ENCODE measurements around the gene POLE. TPM values are rescaled to one million over a fixed set of nuclear protein-coding genes. Genes with fewer than 3 reads are reported as not detected.

The POLE gene
- total RNA-seq, 1 experiment from 2014 or later = 167 TPM

GRCh38 chr12:132614029-132614428 lies 73.1 kb downstream of the POLE start:
- Histone ChIP-seq H3K4me1 (no peaks in the 10 kb centered on the region), H3K4me3 (ENCODE audit: low read depth, low read length) (no peak overlapping the region), H3K27me3 (replicated peaks; ENCODE audit: control insufficient read depth, insufficient read depth, low read length) (no peaks in the 10 kb centered on the region), H3K9me3 (peaks cover 24% of the 10 kb centered on the region), H3K36me3 (ENCODE audit: control insufficient read depth, insufficient read depth, low read length) (no peaks in the 10 kb centered on the region)
- intact Hi-C loops (cut with micrococcal nuclease; ENCODE audit: unreplicated experiment) = loop anchor here (1.0 kb wide), 1 partner anchor 199 kb away; no protein-coding TSS in a partner anchor
- Mint-ChIP-seq H3K4me3 (ENCODE audit: unreplicated experiment) (no peak overlapping the region), H3K27me3 (ENCODE audit: insufficient read depth, unreplicated experiment) (peaks cover 2% of the 10 kb centered on the region), H3K9me3 (ENCODE audit: unreplicated experiment) (no peaks in the 10 kb centered on the region), H3K36me3 (ENCODE audit: insufficient read depth, unreplicated experiment) (peaks cover 16% of the 10 kb centered on the region), H3K4me1 (ENCODE audit: low read depth, unreplicated experiment) (peaks cover 4% of the 10 kb centered on the region), H3K27ac (ENCODE audit: unreplicated experiment) (no peak overlapping the region)
- CTCF ChIA-PET = no interaction called here
- TF ChIP-seq, protein P1, sequence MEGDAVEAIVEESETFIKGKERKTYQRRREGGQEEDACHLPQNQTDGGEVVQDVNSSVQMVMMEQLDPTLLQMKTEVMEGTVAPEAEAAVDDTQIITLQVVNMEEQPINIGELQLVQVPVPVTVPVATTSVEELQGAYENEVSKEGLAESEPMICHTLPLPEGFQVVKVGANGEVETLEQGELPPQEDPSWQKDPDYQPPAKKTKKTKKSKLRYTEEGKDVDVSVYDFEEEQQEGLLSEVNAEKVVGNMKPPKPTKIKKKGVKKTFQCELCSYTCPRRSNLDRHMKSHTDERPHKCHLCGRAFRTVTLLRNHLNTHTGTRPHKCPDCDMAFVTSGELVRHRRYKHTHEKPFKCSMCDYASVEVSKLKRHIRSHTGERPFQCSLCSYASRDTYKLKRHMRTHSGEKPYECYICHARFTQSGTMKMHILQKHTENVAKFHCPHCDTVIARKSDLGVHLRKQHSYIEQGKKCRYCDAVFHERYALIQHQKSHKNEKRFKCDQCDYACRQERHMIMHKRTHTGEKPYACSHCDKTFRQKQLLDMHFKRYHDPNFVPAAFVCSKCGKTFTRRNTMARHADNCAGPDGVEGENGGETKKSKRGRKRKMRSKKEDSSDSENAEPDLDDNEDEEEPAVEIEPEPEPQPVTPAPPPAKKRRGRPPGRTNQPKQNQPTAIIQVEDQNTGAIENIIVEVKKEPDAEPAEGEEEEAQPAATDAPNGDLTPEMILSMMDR (IDR thresholded peaks at IDR 0.05; ENCODE audit: insufficient read depth in 1 of 2, low read depth in 1 of 2, low read length in 1 of 2, severe bottlenecking in 1 of 2, unreplicated experiment in 1 of 2) = no peak
- POLR2A ChIA-PET = no interaction called here
- no peak for DNase-seq
- no TSS peak for BruUV-seq (replicated peaks)

DNA sequence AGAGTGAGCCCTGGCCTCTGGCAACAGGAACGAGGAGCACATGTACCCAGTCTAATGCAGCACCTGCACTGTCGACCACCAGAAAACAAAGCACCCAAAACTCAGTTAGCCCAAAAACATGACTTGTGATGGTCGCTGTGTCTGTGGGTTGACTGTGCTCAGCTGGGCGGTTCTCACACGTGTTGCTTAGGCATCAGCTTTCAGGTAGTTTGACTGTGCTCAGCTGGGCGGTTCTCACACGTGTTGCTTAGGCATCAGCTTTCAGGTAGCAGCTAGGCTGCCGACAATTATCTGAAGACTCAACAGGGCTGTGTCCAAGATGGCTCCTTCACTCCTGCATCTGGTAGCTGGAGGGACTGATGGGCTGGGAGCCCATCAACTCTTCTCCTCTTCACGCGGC lies 75.5 kb downstream of the POLE start:
- Histone ChIP-seq H3K4me1 (peaks cover 11% of the 10 kb centered on the region; the same call in 1 of the 2 replicates), H3K36me3 (ENCODE audit: control insufficient read depth, insufficient read depth, low read length) (no peaks in the 10 kb centered on the region), H3K27me3 (replicated peaks; ENCODE audit: control insufficient read depth, insufficient read depth, low read length) (no peaks in the 10 kb centered on the region), H3K4me3 (ENCODE audit: low read depth, low read length) (no peak overlapping the region), H3K9me3 (peaks cover 13% of the 10 kb centered on the region)
- intact Hi-C loops (cut with micrococcal nuclease; ENCODE audit: unreplicated experiment) = no loop called here
- ChIA-PET POLR2A (no interaction called here), CTCF (no interaction called here)
- BruUV-seq (replicated peaks) = no TSS peak
- Mint-ChIP-seq H3K4me1 (ENCODE audit: low read depth, unreplicated experiment) (peaks cover 7% of the 10 kb centered on the region), H3K27ac (ENCODE audit: unreplicated experiment) (no peak overlapping the region), H3K4me3 (ENCODE audit: unreplicated experiment) (no peak overlapping the region), H3K9me3 (ENCODE audit: unreplicated experiment) (no peaks in the 10 kb centered on the region), H3K36me3 (ENCODE audit: insufficient read depth, unreplicated experiment) (peaks cover 9% of the 10 kb centered on the region), H3K27me3 (ENCODE audit: insufficient read depth, unreplicated experiment) (peaks cover 2% of the 10 kb centered on the region)
- DNase-seq = no peak
- TF ChIP-seq, protein P1 (IDR thresholded peaks at IDR 0.05; ENCODE audit: insufficient read depth in 1 of 2, low read depth in 1 of 2, low read length in 1 of 2, severe bottlenecking in 1 of 2, unreplicated experiment in 1 of 2) = no peak

- Mint-ChIP-seq H3K9me3 (ENCODE audit: unreplicated experiment) (no peaks in the 10 kb centered on the region), H3K4me1 (ENCODE audit: low read depth, unreplicated experiment) (peaks cover 7% of the 10 kb centered on the region), H3K4me3 (ENCODE audit: unreplicated experiment) (no peak overlapping the region), H3K36me3 (ENCODE audit: insufficient read depth, unreplicated experiment) (peaks cover 14% of the 10 kb centered on the region), H3K27ac (ENCODE audit: unreplicated experiment) (no peak overlapping the region), H3K27me3 (ENCODE audit: insufficient read depth, unreplicated experiment) (peaks cover 2% of the 10 kb centered on the region)
- DNase-seq = no peak
- no TSS peak for BruUV-seq (replicated peaks)
- intact Hi-C loops (cut with micrococcal nuclease; ENCODE audit: unreplicated experiment) = no loop called here
- H3K27me3 ChIP-seq (replicated peaks; ENCODE audit: control insufficient read depth, insufficient read depth, low read length) = no peaks in the 10 kb centered on the region
- H3K4me3 ChIP-seq (ENCODE audit: low read depth, low read length) = no peak overlapping the region
- H3K36me3 ChIP-seq (ENCODE audit: control insufficient read depth, insufficient read depth, low read length) = no peaks in the 10 kb centered on the region
- POLR2A ChIA-PET = no interaction called here
- H3K9me3 ChIP-seq = peaks cover 7% of the 10 kb centered on the region
- peaks cover 11% of the 10 kb centered on the region; the same call in 1 of the 2 replicates for H3K4me1 ChIP-seq
- CTCF ChIA-PET = no interaction called here
- TF ChIP-seq, protein P1 (IDR thresholded peaks at IDR 0.05; ENCODE audit: insufficient read depth in 1 of 2, low read depth in 1 of 2, low read length in 1 of 2, severe bottlenecking in 1 of 2, unreplicated experiment in 1 of 2) = no peak
Observed at GRCh38 chr12:132610866-132611602, 76.1 kb downstream of the POLE start.

Data from Caco-2 (cell line).